ENCODE measurements around the gene TMEM44. TPM values are rescaled to one million over a fixed set of nuclear protein-coding genes. Genes with fewer than 3 reads are reported as not detected.

The TMEM44 gene
- total RNA-seq, 1 experiment from 2014 or later, result 13.7 TPM

DNA sequence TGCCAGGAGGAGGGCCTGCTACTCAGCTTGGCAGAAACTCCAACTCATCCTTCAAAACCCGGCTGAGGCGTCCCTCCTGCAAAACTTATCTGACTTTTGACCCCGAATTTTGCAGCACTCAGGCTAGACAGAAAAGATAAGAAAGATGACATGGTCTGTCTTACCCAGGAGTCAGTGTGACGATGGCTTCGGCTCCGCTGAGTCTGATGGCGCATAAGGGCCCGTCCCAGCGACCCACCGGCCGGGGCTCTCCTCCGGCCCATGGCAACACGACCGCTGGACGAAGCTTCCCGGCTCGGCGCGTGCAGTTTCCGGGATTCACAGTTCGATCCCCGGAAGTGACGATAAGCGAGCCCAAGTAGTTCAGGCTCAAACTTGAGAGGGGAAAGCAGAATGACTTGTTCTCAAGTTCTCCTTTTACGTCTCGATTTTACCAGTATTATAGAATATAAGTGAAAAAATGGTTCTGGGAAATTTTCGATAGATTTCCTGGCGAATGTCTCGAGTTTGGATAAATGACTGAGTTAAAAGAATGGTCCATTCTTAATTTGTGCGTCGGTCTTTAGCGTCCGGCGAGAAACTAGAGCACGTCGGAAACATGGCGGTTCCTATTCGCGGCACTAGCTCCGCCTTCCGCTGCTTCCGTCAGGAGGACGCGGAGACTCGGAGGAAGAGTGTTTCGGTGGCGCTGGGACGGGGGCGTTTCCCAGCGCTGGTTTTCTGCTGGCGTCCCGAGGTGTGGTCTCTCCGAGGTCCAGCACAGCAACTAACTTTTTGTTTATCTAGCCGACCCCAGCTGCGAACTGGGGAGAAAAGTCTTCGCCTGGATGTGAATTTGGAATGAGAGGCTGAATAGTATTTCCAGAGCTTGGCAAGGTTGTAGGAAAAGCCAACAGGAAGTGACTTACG, 38.9 kb upstream of the TMEM44 start, which contains the start of gene LSG1 (continued):
- TF ChIP-seq SP1 (CRISPR knock-in tag; conservative IDR thresholded peaks at IDR 0.05), result peak; percentile 92
- TF ChIP-seq ZNF263 (CRISPR knock-in tag; IDR thresholded peaks at IDR 0.05; ENCODE audit: low read depth), result no peak
- TF ChIP-seq, protein P1, sequence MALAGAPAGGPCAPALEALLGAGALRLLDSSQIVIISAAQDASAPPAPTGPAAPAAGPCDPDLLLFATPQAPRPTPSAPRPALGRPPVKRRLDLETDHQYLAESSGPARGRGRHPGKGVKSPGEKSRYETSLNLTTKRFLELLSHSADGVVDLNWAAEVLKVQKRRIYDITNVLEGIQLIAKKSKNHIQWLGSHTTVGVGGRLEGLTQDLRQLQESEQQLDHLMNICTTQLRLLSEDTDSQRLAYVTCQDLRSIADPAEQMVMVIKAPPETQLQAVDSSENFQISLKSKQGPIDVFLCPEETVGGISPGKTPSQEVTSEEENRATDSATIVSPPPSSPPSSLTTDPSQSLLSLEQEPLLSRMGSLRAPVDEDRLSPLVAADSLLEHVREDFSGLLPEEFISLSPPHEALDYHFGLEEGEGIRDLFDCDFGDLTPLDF (CRISPR knock-in tag; IDR thresholded peaks at IDR 0.05), result no peak

DNA sequence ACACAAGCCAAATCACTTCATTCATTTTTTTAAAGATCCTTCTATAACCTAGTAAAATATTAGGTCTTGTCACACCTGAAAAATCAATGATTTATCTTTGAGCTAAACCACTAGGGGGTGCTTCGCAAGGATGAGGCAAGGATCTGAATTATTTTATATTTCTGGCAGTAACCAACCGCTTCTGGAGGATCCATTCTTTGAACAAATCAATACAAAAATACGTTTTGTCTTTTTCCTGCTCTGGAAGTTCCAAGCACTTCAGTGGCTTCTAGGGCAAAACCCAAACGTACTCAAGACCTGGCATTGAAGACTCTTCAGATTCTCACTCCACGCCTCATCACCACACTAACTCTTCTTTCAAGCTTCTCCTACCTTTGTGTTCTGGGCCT, 38.3 kb upstream of the TMEM44 start:
- POLR2A ChIA-PET, result interaction anchor here (0.6 to 1.8 kb wide), 5 partner anchors 11 to 1214 kb away, joined by 3 to 9 read pairs (median 5); no protein-coding TSS in a partner anchor
- TF ChIP-seq, protein P2, sequence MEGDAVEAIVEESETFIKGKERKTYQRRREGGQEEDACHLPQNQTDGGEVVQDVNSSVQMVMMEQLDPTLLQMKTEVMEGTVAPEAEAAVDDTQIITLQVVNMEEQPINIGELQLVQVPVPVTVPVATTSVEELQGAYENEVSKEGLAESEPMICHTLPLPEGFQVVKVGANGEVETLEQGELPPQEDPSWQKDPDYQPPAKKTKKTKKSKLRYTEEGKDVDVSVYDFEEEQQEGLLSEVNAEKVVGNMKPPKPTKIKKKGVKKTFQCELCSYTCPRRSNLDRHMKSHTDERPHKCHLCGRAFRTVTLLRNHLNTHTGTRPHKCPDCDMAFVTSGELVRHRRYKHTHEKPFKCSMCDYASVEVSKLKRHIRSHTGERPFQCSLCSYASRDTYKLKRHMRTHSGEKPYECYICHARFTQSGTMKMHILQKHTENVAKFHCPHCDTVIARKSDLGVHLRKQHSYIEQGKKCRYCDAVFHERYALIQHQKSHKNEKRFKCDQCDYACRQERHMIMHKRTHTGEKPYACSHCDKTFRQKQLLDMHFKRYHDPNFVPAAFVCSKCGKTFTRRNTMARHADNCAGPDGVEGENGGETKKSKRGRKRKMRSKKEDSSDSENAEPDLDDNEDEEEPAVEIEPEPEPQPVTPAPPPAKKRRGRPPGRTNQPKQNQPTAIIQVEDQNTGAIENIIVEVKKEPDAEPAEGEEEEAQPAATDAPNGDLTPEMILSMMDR (IDR thresholded peaks at IDR 0.05), result peak; percentile 37
- TF ChIP-seq, protein P3, sequence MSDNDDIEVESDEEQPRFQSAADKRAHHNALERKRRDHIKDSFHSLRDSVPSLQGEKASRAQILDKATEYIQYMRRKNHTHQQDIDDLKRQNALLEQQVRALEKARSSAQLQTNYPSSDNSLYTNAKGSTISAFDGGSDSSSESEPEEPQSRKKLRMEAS (CRISPR knock-in tag; IDR thresholded peaks at IDR 0.05), result no peak
- DNase-seq (ENCODE audit: low spot score) (no peak), ATAC-seq (no peak)
- Mint-ChIP-seq H3K4me3 (peak overlapping the region; percentile 100), H3K9me3 (no peaks in the 10 kb centered on the region), H3K4me1 (peaks cover 9% of the 10 kb centered on the region), H3K27ac (peak overlapping the region; percentile 98), H3K27me3 (ENCODE audit: low read depth) (peaks cover 22% of the 10 kb centered on the region), H3K36me3 (peaks cover 20% of the 10 kb centered on the region)
- CTCF ChIA-PET, result interaction anchor here (0.6 to 3.9 kb wide), 39 partner anchors 10 to 600 kb away, joined by 3 to 61 read pairs (median 4); partner anchors contain the start of genes FAM43A, TMEM44 and XXYLT1

DNA sequence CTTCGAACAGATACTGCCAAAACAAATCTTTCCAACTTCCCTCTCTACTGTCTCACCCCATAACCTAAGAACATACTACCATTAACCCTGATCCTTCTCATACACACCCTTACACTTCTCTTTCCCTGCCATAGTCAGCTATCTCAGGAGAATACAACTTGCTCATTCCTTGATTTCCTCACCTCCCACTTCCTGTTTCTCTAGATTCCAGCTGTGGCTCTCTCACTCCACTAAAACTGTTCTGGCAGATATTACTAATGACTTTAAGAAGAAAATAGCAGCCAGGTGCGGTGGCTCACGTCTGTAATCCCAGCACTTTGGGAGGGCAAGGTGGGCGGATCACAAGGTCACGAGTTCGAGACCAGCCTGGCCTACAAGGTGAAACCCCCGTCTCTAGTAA, 34.1 kb upstream of the TMEM44 start:
- CTCF ChIA-PET, result no interaction called here
- H3K27ac Mint-ChIP-seq, result peak overlapping the region; percentile 67; the same call in 1 of the 2 replicates

More for the DNA sequence above, 34.1 kb upstream of the TMEM44 start:
- POLR2A ChIA-PET, result no interaction called here
- H3K9me3 Mint-ChIP-seq, result no peaks in the 10 kb centered on the region
- H3K4me3 Mint-ChIP-seq, result no peak overlapping the region
- ATAC-seq, result no peak
- no peaks in the 10 kb centered on the region for H3K27me3 Mint-ChIP-seq (ENCODE audit: low read depth)
- TF ChIP-seq ZNF121 (CRISPR knock-in tag; IDR thresholded peaks at IDR 0.05), result no peak
- no peak for TF ChIP-seq CBFB (CRISPR knock-in tag; IDR thresholded peaks at IDR 0.05; ENCODE audit: low read depth)
- TF ChIP-seq, protein P4, sequence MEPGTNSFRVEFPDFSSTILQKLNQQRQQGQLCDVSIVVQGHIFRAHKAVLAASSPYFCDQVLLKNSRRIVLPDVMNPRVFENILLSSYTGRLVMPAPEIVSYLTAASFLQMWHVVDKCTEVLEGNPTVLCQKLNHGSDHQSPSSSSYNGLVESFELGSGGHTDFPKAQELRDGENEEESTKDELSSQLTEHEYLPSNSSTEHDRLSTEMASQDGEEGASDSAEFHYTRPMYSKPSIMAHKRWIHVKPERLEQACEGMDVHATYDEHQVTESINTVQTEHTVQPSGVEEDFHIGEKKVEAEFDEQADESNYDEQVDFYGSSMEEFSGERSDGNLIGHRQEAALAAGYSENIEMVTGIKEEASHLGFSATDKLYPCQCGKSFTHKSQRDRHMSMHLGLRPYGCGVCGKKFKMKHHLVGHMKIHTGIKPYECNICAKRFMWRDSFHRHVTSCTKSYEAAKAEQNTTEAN (CRISPR knock-in tag; IDR thresholded peaks at IDR 0.05), result no peak
- TF ChIP-seq ZNF138 (CRISPR knock-in tag; conservative IDR thresholded peaks at IDR 0.05), result no peak
- TF ChIP-seq FOXK1 (CRISPR knock-in tag; IDR thresholded peaks at IDR 0.05), result no peak
- no peak for TF ChIP-seq NFE2L1 (CRISPR knock-in tag; IDR thresholded peaks at IDR 0.05)
- TF ChIP-seq, protein P5, sequence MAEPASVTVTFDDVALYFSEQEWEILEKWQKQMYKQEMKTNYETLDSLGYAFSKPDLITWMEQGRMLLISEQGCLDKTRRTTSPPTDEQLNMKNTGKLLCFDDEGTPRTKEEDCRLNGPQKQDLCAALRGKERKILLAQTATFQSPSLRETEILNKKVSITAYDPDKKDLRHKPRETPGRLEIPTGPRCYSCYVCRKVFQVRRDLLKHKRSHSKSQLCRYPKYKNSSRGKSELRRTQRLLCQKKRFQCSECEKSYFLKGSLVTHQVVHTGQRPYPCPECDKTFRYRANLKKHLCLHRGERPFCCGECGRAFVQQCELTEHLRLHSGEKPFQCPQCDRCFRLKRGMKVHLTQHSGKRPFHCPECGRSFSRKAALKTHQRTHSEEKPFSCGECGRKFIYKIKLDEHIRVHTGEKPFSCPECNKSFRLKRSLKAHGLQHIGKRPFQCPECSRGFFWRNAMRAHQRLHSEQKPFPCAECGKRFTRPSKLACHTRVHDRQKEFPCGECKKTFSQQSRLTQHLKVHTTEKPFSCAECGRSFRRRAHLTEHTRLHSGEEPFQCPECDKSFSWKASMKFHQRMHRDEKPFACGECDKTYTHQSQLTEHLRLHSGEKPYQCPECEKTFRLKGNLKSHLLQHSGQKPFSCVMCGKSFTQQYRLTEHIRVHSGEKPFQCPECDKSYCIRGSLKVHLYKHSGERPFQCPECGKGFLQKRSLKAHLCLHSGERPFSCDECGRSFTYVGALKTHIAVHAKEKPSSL (CRISPR knock-in tag; conservative IDR thresholded peaks at IDR 0.05), result no peak
- no peak for TF ChIP-seq SMAD4 (CRISPR knock-in tag; IDR thresholded peaks at IDR 0.05)
- TF ChIP-seq GABPB1 (CRISPR knock-in tag; IDR thresholded peaks at IDR 0.05), result no peak
- TF ChIP-seq ZNF263 (CRISPR knock-in tag; IDR thresholded peaks at IDR 0.05; ENCODE audit: low read depth), result no peak
- TF ChIP-seq MXD4 (CRISPR knock-in tag; IDR thresholded peaks at IDR 0.05; ENCODE audit: borderline replicate concordance), result no peak
- TF ChIP-seq TCF7 (CRISPR knock-in tag; IDR thresholded peaks at IDR 0.05; ENCODE audit: low read depth), result no peak
- TF ChIP-seq, protein P6, sequence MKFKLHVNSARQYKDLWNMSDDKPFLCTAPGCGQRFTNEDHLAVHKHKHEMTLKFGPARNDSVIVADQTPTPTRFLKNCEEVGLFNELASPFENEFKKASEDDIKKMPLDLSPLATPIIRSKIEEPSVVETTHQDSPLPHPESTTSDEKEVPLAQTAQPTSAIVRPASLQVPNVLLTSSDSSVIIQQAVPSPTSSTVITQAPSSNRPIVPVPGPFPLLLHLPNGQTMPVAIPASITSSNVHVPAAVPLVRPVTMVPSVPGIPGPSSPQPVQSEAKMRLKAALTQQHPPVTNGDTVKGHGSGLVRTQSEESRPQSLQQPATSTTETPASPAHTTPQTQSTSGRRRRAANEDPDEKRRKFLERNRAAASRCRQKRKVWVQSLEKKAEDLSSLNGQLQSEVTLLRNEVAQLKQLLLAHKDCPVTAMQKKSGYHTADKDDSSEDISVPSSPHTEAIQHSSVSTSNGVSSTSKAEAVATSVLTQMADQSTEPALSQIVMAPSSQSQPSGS (CRISPR knock-in tag; IDR thresholded peaks at IDR 0.05; ENCODE audit: borderline replicate concordance, low read depth), result no peak
- no peak for TF ChIP-seq HMGA2 (CRISPR knock-in tag; IDR thresholded peaks at IDR 0.05)
- no peak for TF ChIP-seq FOXJ3 (CRISPR knock-in tag; IDR thresholded peaks at IDR 0.05; ENCODE audit: borderline replicate concordance)
- TF ChIP-seq ZNF232 (CRISPR knock-in tag; IDR thresholded peaks at IDR 0.05), result no peak
- no peak for TF ChIP-seq GRHL2 (CRISPR knock-in tag; IDR thresholded peaks at IDR 0.05; ENCODE audit: insufficient replicate concordance, severe bottlenecking)
- peaks cover 41% of the 10 kb centered on the region for H3K36me3 Mint-ChIP-seq
- no peak for DNase-seq (ENCODE audit: low spot score)
- H3K4me1 Mint-ChIP-seq, result peaks cover 6% of the 10 kb centered on the region

Data from WTC11 (cell line).